ENCODE results near the gene CDHR5. TPM values are rescaled to one million over a fixed set of nuclear protein-coding genes. Genes with fewer than 3 reads are reported as not detected.

The CDHR5 gene
- total RNA-seq = 1 to 10 TPM in 3 of 8 experiments, under 1 TPM in 5; 0.31 to 1.3 (median 0.51) TPM

- WGBS, 10 experiments = 20 to 71% (median 63%) methylated on average over 2 to 9 of the region's 33 CpGs; no CpG with 5 or more reads in 6 of the 10 experiments
- in situ Hi-C loops (cut with MboI; ENCODE audit: low pct_unique_long_range_greater_than_20kb in 2 of 9, low sequenced_read_pairs in 9 of 9, unreplicated experiment in 9 of 9) = no loop called here
- peaks cover 4 to 16% of the 10 kb centered on the region in 2 donors for H3K4me1 ChIP-seq (replicated peaks in 1 of 2)
- H3K27ac ChIP-seq = no peak within 1 kb of the TSS
- ATAC-seq (replicated peaks in 6 of 8) = peak in 6 of 8 experiments; percentile 17 to 46 (median 20)
- no peak within 1 kb of the TSS for H3K4me3 ChIP-seq
Measured at GRCh38 chr11:624705-625635, at the start of gene CDHR5. TSS of gene CDHR5 (minus strand) at chr11:624955. CDS start at chr11:624902, 53 bp downstream.

- 92 to 100% (median 100%) methylated on average over 1 to 16 of the region's 17 CpGs; no CpG with 5 or more reads in 2 of the 10 experiments for WGBS, 10 experiments
Measured at GRCh38 chr11:674406-674805, 49.7 kb upstream of the CDHR5 start.

GRCh38 chr11:673866-674265, 49.1 kb upstream of the CDHR5 start:
- 60 to 100% (median 88%) methylated on average over 1 to 6 of the region's 8 CpGs; no CpG with 5 or more reads in 2 of the 10 experiments for WGBS, 10 experiments
- Histone ChIP-seq H3K4me3 (no peak overlapping the region), H3K4me1 (replicated peaks in 1 of 2) (no peaks in the 10 kb centered on the region), H3K27ac (no peak overlapping the region)
- in situ Hi-C loops (cut with MboI; ENCODE audit: low pct_unique_long_range_greater_than_20kb in 2 of 9, low sequenced_read_pairs in 9 of 9, unreplicated experiment in 9 of 9) = no loop called here
- ATAC-seq (replicated peaks in 6 of 8) = no peak

More at GRCh38 chr11:674406-674805, 49.7 kb upstream of the CDHR5 start:
- H3K27ac ChIP-seq = no peak overlapping the region
- ATAC-seq (replicated peaks in 6 of 8) = no peak
- no peaks in the 10 kb centered on the region for H3K4me1 ChIP-seq (replicated peaks in 1 of 2)
- in situ Hi-C loops (cut with MboI; ENCODE audit: low pct_unique_long_range_greater_than_20kb in 2 of 9, low sequenced_read_pairs in 9 of 9, unreplicated experiment in 9 of 9) = no loop called here
- no peak overlapping the region for H3K4me3 ChIP-seq

DNA sequence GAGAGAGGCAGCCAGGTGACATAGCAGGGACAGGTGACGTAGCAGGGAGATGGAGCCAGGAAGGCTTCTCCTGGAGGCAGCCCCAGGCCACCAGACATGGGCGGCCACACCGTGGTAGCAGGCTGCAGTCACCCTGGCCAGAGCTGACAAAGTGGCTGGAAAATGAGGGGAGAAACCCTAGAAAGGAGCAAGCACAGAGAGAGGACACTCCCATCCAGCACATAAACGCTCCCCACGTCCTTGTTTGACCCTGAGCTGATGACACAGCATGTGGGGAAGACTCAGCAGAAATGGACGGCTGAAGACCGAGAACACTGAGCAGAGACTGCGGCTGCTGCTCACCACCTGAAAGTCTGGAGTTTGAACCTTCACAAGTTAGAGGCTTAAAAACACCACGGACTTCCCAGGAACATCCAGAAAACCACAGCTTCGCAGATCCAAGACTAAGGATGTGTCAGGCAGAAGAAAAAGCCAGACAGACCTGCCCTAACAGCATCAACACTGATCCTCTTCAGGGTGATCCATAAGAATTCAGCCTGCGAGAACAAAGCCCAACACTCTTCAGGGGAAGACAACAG, 41.0 kb upstream of the CDHR5 start:
- no peaks in the 10 kb centered on the region for H3K4me1 ChIP-seq (replicated peaks in 1 of 2)
- H3K4me3 ChIP-seq = no peak overlapping the region
- ATAC-seq (replicated peaks in 6 of 8) = peak in 2 of 8 experiments; percentile 72 to 78
- no peak overlapping the region for H3K27ac ChIP-seq
- 23 to 100% (median 64%) methylated on average over 1 to 7 of the region's 11 CpGs; no CpG with 5 or more reads in 4 of the 10 experiments for WGBS, 10 experiments
- in situ Hi-C loops (cut with MboI; ENCODE audit: low pct_unique_long_range_greater_than_20kb in 2 of 9, low sequenced_read_pairs in 9 of 9, unreplicated experiment in 9 of 9) = no loop called here

DNA sequence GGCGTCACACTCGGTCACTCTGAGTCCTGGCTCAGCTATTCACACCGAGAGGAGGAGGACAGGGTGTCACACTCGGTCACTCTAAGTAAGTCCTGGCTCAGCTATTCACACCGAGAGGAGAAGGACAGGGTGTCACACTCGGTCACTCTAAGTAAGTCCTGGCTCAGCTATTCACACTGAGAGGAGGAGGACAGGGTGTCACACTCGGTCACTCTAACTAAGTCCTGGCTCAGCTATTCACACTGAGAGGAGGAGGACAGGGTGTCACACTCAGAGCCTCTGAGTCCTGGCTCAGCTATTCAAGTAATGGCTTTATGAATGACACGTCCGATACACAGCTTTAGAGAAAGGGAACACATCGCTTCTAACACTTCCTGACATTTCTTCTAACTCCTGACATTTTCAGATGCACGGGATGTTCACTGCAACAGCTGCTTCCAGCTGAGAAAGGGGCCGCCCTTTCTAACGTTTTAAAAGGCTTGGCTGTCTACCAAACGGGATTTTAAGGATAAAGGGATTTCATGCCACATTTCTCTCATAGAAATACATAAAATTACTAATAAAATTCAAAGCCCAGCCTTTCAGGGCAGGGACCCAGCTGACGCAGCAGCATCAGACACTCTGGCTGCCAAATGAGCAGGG, 40.4 kb upstream of the CDHR5 start:
- WGBS, 10 experiments = 76 to 100% (median 88%) methylated on average over 1 to 5 of the region's 15 CpGs; no CpG with 5 or more reads in 1 of the 10 experiments
- no peak overlapping the region for H3K27ac ChIP-seq
- no peak overlapping the region for H3K4me3 ChIP-seq
- in situ Hi-C loops (cut with MboI; ENCODE audit: low pct_unique_long_range_greater_than_20kb in 2 of 9, low sequenced_read_pairs in 9 of 9, unreplicated experiment in 9 of 9) = no loop called here
- H3K4me1 ChIP-seq (replicated peaks in 1 of 2) = no peaks in the 10 kb centered on the region
- peak in 1 of 8 experiments; percentile 43 for ATAC-seq (replicated peaks in 6 of 8)

- peak; percentile 35 to 91 (median 53) for ATAC-seq (replicated peaks in 6 of 8)
- H3K27ac ChIP-seq = no peak overlapping the region
- H3K4me1 ChIP-seq (replicated peaks in 1 of 2) = no peaks in the 10 kb centered on the region
- H3K4me3 ChIP-seq = no peak overlapping the region
- WGBS, 10 experiments = 40 to 100% (median 87%) methylated on average over 1 to 8 of the region's 15 CpGs; no CpG with 5 or more reads in 6 of the 10 experiments
- in situ Hi-C loops (cut with MboI; ENCODE audit: low pct_unique_long_range_greater_than_20kb in 2 of 9, low sequenced_read_pairs in 9 of 9, unreplicated experiment in 9 of 9) = no loop called here
Measured at GRCh38 chr11:662689-663274, 38.0 kb upstream of the CDHR5 start.

GRCh38 chr11:660681-661444, 36.1 kb upstream of the CDHR5 start:
- H3K27ac ChIP-seq = no peak overlapping the region
- H3K4me3 ChIP-seq = no peak overlapping the region
- no peaks in the 10 kb centered on the region for H3K4me1 ChIP-seq (replicated peaks in 1 of 2)
- WGBS, 10 experiments = 89 to 100% (median 93%) methylated on average over 1 to 9 of the region's 19 CpGs; no CpG with 5 or more reads in 2 of the 10 experiments
- ATAC-seq (replicated peaks in 6 of 8) = no peak
- in situ Hi-C loops (cut with MboI; ENCODE audit: low pct_unique_long_range_greater_than_20kb in 2 of 9, low sequenced_read_pairs in 9 of 9, unreplicated experiment in 9 of 9) = no loop called here

- Histone ChIP-seq H3K4me1 (replicated peaks in 1 of 2) (no peaks in the 10 kb centered on the region), H3K4me3 (no peak overlapping the region), H3K27ac (no peak overlapping the region)
- 80 to 100% (median 82%) methylated on average over 1 to 6 of the region's 19 CpGs; no CpG with 5 or more reads in 7 of the 10 experiments for WGBS, 10 experiments
- in situ Hi-C loops (cut with MboI; ENCODE audit: low pct_unique_long_range_greater_than_20kb in 2 of 9, low sequenced_read_pairs in 9 of 9, unreplicated experiment in 9 of 9) = no loop called here
- no peak for ATAC-seq (replicated peaks in 6 of 8)
Measured at GRCh38 chr11:660281-660680, 35.5 kb upstream of the CDHR5 start.

GRCh38 chr11:659532-660085, 34.9 kb upstream of the CDHR5 start:
- WGBS, 10 experiments = 82 to 100% (median 99%) methylated on average over 1 to 12 of the region's 16 CpGs; no CpG with 5 or more reads in 4 of the 10 experiments
- in situ Hi-C loops (cut with MboI; ENCODE audit: low pct_unique_long_range_greater_than_20kb in 2 of 9, low sequenced_read_pairs in 9 of 9, unreplicated experiment in 9 of 9) = no loop called here
- Histone ChIP-seq H3K4me1 (replicated peaks in 1 of 2) (no peaks in the 10 kb centered on the region), H3K27ac (no peak overlapping the region), H3K4me3 (no peak overlapping the region)
- no peak for ATAC-seq (replicated peaks in 6 of 8)

DNA sequence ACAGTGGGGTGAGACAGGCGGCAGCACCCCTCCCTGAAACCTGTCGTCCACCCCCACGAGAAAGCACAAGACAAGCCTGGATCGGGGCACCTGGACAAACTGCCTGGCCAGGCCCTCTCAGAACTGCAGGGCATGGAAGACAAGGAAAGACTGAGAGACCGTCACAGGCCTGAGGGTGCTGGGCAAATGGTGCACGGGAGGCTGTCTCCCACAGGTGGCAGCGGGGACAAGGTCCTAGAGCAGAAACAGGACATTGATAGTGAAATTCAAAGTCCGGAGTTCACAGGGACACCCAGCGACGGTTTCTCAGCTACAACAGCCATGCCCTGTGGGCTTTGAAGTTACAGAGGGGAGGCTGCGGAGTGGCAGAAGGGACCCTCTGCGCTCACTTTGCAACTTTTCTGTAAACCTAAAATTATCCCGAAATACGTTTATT, 33.0 kb upstream of the CDHR5 start:
- in situ Hi-C loops (cut with MboI; ENCODE audit: low pct_unique_long_range_greater_than_20kb in 2 of 9, low sequenced_read_pairs in 9 of 9, unreplicated experiment in 9 of 9) = no loop called here
- 90 to 100% (median 100%) methylated on average over 1 to 6 of the region's 14 CpGs; no CpG with 5 or more reads in 2 of the 10 experiments for WGBS, 10 experiments
- Histone ChIP-seq H3K4me3 (no peak overlapping the region), H3K27ac (no peak overlapping the region), H3K4me1 (replicated peaks in 1 of 2) (no peaks in the 10 kb centered on the region)
- ATAC-seq (replicated peaks in 6 of 8) = no peak

- ATAC-seq (replicated peaks in 6 of 8) = no peak
- WGBS, 10 experiments = 60 to 100% (median 93%) methylated on average over 1 to 6 of the region's 7 CpGs; no CpG with 5 or more reads in 5 of the 10 experiments
- Histone ChIP-seq H3K4me3 (no peak overlapping the region), H3K27ac (no peak overlapping the region), H3K4me1 (replicated peaks in 1 of 2) (no peaks in the 10 kb centered on the region)
- in situ Hi-C loops (cut with MboI; ENCODE audit: low pct_unique_long_range_greater_than_20kb in 2 of 9, low sequenced_read_pairs in 9 of 9, unreplicated experiment in 9 of 9) = no loop called here
Measured at GRCh38 chr11:656866-657265, 32.1 kb upstream of the CDHR5 start.

DNA sequence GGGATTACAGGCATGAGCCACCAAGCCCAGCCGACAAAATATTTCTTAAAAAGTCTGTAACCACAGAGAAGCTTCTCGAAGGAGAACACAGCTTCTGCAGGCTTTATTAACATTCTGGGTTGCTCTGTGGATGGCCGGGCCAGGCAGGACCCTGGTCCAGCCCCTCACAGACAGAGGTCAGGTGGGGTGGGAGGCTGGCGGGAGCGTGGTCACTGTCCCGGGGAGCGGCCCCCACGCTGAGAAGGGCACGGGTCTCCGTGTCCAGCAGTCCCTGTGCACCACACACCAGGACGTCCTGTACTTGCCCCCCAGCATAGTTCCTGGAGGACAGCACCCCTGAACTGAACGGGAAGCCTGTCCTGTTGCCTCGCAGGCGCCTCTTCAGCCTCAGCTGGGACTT, 31.7 kb upstream of the CDHR5 start:
- in situ Hi-C loops (cut with MboI; ENCODE audit: low pct_unique_long_range_greater_than_20kb in 2 of 9, low sequenced_read_pairs in 9 of 9, unreplicated experiment in 9 of 9) = no loop called here
- no peak for ATAC-seq (replicated peaks in 6 of 8)

More for the DNA sequence above, 31.7 kb upstream of the CDHR5 start:
- H3K27ac ChIP-seq = no peak overlapping the region
- no peaks in the 10 kb centered on the region for H3K4me1 ChIP-seq (replicated peaks in 1 of 2)
- WGBS, 10 experiments = 74 to 100% (median 90%) methylated on average over 1 to 8 of the region's 14 CpGs; no CpG with 5 or more reads in 3 of the 10 experiments
- no peak overlapping the region for H3K4me3 ChIP-seq
